SK-N-SH (cell line): ENCODE measurements around the gene GSE1.

Experiments
- CHD2 ChIP-seq: fragments of 150-350 bp; IDR thresholded peaks from 2 replicates; pipeline ENCODE4 v1.6.1; 2018; ENCODE audit warnings: low read length; ENCODE audit not compliant: partially characterized antibody
- EP300 ChIP-seq, 2 experiments: IDR thresholded peaks; 2 replicates each; pipeline versions ENCODE4 v1.4.0 to v1.6.1; 2012; ENCODE audit warnings: borderline replicate concordance in 1 of 2, low read depth in 1 of 2, low read length in 1 of 2
- JUND ChIP-seq: IDR thresholded peaks from 2 replicates; pipeline ENCODE4 v1.4.0; 2012
- MAX ChIP-seq: IDR thresholded peaks from 2 replicates; pipeline ENCODE4 v1.4.0; 2012; ENCODE audit warnings: low read depth
- POLR2AphosphoS5 ChIP-seq: IDR thresholded peaks from 2 replicates; pipeline ENCODE4 v1.6.1; 2012; ENCODE audit warnings: low read depth, low read length
- SIN3A ChIP-seq: IDR thresholded peaks from 2 replicates; pipeline ENCODE4 v1.6.1; 2012; ENCODE audit warnings: low read depth, mild to moderate bottlenecking, low read length, moderate library complexity, borderline replicate concordance
- SMC3 ChIP-seq: IDR thresholded peaks from 2 replicates; pipeline ENCODE4 v1.6.1; 2012; ENCODE audit warnings: low read depth, low read length, improper control_type of control experiment
- TCF12 ChIP-seq: IDR thresholded peaks from 2 replicates; pipeline ENCODE4 v1.4.0; 2012
- TEAD4 ChIP-seq: IDR thresholded peaks from 2 replicates; pipeline ENCODE4 v1.4.0; 2012; ENCODE audit warnings: mild to moderate bottlenecking, borderline replicate concordance; ENCODE audit not compliant: insufficient read depth
- TF ChIP-seq, protein P1 (sequence below): fragments of 200-600 bp; sonication (generic); IDR thresholded peaks from 2 replicates; pipeline ENCODE4 v1.6.1; 2017; ENCODE audit warnings: antibody characterized with exemption, mild to moderate bottlenecking, moderate library complexity
- TF ChIP-seq, protein P2 (sequence below): fragments of 150-350 bp; IDR thresholded peaks from 2 replicates; pipeline ENCODE4 v1.6.1; 2017; ENCODE audit warnings: antibody characterized with exemption, low read length, low read depth, borderline replicate concordance
- TF ChIP-seq, protein P3 (sequence below): IDR thresholded peaks from 2 replicates; pipeline ENCODE4 v1.4.0; 2012; ENCODE audit warnings: low read depth, borderline replicate concordance

GRCh38 chr16:85632709-85633437 lies 19.8 kb downstream of the GSE1 start:
- TF ChIP-seq, protein P1, sequence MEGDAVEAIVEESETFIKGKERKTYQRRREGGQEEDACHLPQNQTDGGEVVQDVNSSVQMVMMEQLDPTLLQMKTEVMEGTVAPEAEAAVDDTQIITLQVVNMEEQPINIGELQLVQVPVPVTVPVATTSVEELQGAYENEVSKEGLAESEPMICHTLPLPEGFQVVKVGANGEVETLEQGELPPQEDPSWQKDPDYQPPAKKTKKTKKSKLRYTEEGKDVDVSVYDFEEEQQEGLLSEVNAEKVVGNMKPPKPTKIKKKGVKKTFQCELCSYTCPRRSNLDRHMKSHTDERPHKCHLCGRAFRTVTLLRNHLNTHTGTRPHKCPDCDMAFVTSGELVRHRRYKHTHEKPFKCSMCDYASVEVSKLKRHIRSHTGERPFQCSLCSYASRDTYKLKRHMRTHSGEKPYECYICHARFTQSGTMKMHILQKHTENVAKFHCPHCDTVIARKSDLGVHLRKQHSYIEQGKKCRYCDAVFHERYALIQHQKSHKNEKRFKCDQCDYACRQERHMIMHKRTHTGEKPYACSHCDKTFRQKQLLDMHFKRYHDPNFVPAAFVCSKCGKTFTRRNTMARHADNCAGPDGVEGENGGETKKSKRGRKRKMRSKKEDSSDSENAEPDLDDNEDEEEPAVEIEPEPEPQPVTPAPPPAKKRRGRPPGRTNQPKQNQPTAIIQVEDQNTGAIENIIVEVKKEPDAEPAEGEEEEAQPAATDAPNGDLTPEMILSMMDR, result no peak
- no peak for TF ChIP-seq TCF12
- TF ChIP-seq EP300 (IDR thresholded peaks at IDR 0.05; ENCODE audit: borderline replicate concordance in 1 of 2, low read depth in 1 of 2, low read length in 1 of 2), result no peak
- TF ChIP-seq SIN3A, result no peak
- TF ChIP-seq CHD2, result no peak
- no peak for TF ChIP-seq SMC3
- TF ChIP-seq, protein P2, sequence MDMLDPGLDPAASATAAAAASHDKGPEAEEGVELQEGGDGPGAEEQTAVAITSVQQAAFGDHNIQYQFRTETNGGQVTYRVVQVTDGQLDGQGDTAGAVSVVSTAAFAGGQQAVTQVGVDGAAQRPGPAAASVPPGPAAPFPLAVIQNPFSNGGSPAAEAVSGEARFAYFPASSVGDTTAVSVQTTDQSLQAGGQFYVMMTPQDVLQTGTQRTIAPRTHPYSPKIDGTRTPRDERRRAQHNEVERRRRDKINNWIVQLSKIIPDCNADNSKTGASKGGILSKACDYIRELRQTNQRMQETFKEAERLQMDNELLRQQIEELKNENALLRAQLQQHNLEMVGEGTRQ, result no peak
- no peak for TF ChIP-seq MAX
- TF ChIP-seq, protein P3, sequence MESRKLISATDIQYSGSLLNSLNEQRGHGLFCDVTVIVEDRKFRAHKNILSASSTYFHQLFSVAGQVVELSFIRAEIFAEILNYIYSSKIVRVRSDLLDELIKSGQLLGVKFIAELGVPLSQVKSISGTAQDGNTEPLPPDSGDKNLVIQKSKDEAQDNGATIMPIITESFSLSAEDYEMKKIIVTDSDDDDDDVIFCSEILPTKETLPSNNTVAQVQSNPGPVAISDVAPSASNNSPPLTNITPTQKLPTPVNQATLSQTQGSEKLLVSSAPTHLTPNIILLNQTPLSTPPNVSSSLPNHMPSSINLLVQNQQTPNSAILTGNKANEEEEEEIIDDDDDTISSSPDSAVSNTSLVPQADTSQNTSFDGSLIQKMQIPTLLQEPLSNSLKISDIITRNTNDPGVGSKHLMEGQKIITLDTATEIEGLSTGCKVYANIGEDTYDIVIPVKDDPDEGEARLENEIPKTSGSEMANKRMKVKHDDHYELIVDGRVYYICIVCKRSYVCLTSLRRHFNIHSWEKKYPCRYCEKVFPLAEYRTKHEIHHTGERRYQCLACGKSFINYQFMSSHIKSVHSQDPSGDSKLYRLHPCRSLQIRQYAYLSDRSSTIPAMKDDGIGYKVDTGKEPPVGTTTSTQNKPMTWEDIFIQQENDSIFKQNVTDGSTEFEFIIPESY, result no peak
- TF ChIP-seq JUND, result no peak
- no peak for TF ChIP-seq TEAD4
- no peak for TF ChIP-seq POLR2AphosphoS5
